GM21619 (cell line): ENCODE measurements around the gene MACO1.
"Not testable (repeated sequence)": the region's sequence is repeated elsewhere in the genome, so short reads cannot be mapped to it uniquely, and the experiment has no call there.

Source experiments
- ATAC-seq: cut with Tn5 transposase; IDR thresholded peaks from one replicate; pipeline ENCODE4 v1.9.1; 2021; ENCODE audit not compliant: unreplicated experiment

Gene MACO1

GRCh38 chr1:25423206-25423605 is 7.5 kb upstream of the MACO1 start:
- ATAC-seq = not testable (repeated sequence)

GRCh38 chr1:25425098-25426085 is 5.3 kb upstream of the MACO1 start:
- ATAC-seq = no peak

- ATAC-seq = no peak
These were observed 3.0 kb upstream of the MACO1 start for GRCh38 chr1:25427696-25428095.

- ATAC-seq = no peak
These were observed 2.1 kb upstream of the MACO1 start for GRCh38 chr1:25428475-25429166.

GRCh38 chr1:25430967-25431881 is 527 bp downstream of the MACO1 start:
- ATAC-seq = peak; percentile 20

- no peak for ATAC-seq
These were observed 1.4 kb downstream of the MACO1 start for GRCh38 chr1:25431955-25432719.

GRCh38 chr1:25432749-25433388 is 2.2 kb downstream of the MACO1 start:
- ATAC-seq = no peak

GRCh38 chr1:25433389-25434186 is 2.9 kb downstream of the MACO1 start:
- ATAC-seq = no peak

GRCh38 chr1:25435397-25436108 is 4.9 kb downstream of the MACO1 start:
- no peak for ATAC-seq

GRCh38 chr1:25437672-25438071 is 7.0 kb downstream of the MACO1 start:
- no peak for ATAC-seq

- ATAC-seq = no peak
These were observed 8.6 kb downstream of the MACO1 start for GRCh38 chr1:25439287-25439686.

GRCh38 chr1:25442178-25442577 is 11.5 kb downstream of the MACO1 start:
- no peak for ATAC-seq

- ATAC-seq = no peak
These were observed 12.5 kb downstream of the MACO1 start for GRCh38 chr1:25443030-25443699.

- not testable (repeated sequence) for ATAC-seq
These were observed 13.9 kb downstream of the MACO1 start for GRCh38 chr1:25444604-25445003.

GRCh38 chr1:25445993-25446538 is 15.4 kb downstream of the MACO1 start:
- ATAC-seq = no peak

GRCh38 chr1:25447547-25447946 is 16.9 kb downstream of the MACO1 start:
- peak; percentile 66 for ATAC-seq

GRCh38 chr1:25450891-25451290 is 20.2 kb downstream of the MACO1 start:
- no peak for ATAC-seq
